ENCODE results near the gene RNF180. TPM values are rescaled to one million over a fixed set of nuclear protein-coding genes. Genes with fewer than 3 reads are reported as not detected.

Gene RNF180
- total RNA-seq, 1 experiment from 2014 or later, result 2.7 TPM

DNA sequence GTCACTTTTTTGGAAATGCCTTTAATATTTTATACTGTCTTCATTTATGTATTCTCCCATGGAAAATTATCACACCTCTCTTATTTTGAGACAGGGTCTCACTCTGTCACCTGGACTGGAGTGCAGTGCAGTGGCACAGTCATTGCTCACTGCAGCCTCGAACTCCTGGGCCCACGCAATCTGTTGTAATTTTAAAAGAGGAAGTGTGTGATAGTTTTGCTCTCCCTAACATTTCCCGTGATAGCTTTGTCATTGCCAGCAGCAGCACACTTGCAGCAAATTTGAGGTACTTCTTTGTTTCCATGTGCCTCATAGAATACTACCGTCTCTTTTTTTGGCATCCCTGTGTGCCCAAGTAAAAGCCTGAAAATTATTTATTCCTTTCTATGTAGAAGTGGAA is 103.5 kb downstream of the RNF180 start:
- Mint-ChIP-seq H3K36me3 (no peaks in the 10 kb centered on the region), H3K4me1 (peaks cover 11% of the 10 kb centered on the region), H3K27ac (no peak overlapping the region), H3K9me3 (peaks cover 14% of the 10 kb centered on the region), H3K27me3 (ENCODE audit: low read depth) (no peaks in the 10 kb centered on the region), H3K4me3 (no peak overlapping the region)
- DNase-seq (ENCODE audit: low spot score) (no peak), ATAC-seq (no peak)
- TF ChIP-seq JAZF1 (CRISPR knock-in tag; IDR thresholded peaks at IDR 0.05) (no peak), FOXK1 (CRISPR knock-in tag; IDR thresholded peaks at IDR 0.05) (no peak), ZNF423 (CRISPR knock-in tag; IDR thresholded peaks at IDR 0.05) (no peak), ZNF232 (CRISPR knock-in tag; IDR thresholded peaks at IDR 0.05) (no peak), SMAD3 (CRISPR knock-in tag; IDR thresholded peaks at IDR 0.05; ENCODE audit: borderline replicate concordance) (no peak), JUN (CRISPR knock-in tag; IDR thresholded peaks at IDR 0.05) (no peak), SMAD4 (CRISPR knock-in tag; IDR thresholded peaks at IDR 0.05) (no peak), PRRX2 (CRISPR knock-in tag; IDR thresholded peaks at IDR 0.05) (no peak), ZNF121 (CRISPR knock-in tag; IDR thresholded peaks at IDR 0.05) (no peak), ZNF416 (CRISPR knock-in tag; IDR thresholded peaks at IDR 0.05) (no peak)
- TF ChIP-seq, protein P1, sequence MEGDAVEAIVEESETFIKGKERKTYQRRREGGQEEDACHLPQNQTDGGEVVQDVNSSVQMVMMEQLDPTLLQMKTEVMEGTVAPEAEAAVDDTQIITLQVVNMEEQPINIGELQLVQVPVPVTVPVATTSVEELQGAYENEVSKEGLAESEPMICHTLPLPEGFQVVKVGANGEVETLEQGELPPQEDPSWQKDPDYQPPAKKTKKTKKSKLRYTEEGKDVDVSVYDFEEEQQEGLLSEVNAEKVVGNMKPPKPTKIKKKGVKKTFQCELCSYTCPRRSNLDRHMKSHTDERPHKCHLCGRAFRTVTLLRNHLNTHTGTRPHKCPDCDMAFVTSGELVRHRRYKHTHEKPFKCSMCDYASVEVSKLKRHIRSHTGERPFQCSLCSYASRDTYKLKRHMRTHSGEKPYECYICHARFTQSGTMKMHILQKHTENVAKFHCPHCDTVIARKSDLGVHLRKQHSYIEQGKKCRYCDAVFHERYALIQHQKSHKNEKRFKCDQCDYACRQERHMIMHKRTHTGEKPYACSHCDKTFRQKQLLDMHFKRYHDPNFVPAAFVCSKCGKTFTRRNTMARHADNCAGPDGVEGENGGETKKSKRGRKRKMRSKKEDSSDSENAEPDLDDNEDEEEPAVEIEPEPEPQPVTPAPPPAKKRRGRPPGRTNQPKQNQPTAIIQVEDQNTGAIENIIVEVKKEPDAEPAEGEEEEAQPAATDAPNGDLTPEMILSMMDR (IDR thresholded peaks at IDR 0.05), result no peak
- TF ChIP-seq, protein P2, sequence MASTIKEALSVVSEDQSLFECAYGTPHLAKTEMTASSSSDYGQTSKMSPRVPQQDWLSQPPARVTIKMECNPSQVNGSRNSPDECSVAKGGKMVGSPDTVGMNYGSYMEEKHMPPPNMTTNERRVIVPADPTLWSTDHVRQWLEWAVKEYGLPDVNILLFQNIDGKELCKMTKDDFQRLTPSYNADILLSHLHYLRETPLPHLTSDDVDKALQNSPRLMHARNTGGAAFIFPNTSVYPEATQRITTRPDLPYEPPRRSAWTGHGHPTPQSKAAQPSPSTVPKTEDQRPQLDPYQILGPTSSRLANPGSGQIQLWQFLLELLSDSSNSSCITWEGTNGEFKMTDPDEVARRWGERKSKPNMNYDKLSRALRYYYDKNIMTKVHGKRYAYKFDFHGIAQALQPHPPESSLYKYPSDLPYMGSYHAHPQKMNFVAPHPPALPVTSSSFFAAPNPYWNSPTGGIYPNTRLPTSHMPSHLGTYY (CRISPR knock-in tag; IDR thresholded peaks at IDR 0.05), result no peak
- TF ChIP-seq, protein P3, sequence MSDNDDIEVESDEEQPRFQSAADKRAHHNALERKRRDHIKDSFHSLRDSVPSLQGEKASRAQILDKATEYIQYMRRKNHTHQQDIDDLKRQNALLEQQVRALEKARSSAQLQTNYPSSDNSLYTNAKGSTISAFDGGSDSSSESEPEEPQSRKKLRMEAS (CRISPR knock-in tag; IDR thresholded peaks at IDR 0.05), result no peak
- TF ChIP-seq, protein P4, sequence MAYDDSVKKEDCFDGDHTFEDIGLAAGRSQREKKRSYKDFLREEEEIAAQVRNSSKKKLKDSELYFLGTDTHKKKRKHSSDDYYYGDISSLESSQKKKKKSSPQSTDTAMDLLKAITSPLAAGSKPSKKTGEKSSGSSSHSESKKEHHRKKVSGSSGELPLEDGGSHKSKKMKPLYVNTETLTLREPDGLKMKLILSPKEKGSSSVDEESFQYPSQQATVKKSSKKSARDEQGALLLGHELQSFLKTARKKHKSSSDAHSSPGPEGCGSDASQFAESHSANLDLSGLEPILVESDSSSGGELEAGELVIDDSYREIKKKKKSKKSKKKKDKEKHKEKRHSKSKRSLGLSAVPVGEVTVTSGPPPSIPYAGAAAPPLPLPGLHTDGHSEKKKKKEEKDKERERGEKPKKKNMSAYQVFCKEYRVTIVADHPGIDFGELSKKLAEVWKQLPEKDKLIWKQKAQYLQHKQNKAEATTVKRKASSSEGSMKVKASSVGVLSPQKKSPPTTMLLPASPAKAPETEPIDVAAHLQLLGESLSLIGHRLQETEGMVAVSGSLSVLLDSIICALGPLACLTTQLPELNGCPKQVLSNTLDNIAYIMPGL (CRISPR knock-in tag; IDR thresholded peaks at IDR 0.05), result no peak
- TF ChIP-seq, protein P5, sequence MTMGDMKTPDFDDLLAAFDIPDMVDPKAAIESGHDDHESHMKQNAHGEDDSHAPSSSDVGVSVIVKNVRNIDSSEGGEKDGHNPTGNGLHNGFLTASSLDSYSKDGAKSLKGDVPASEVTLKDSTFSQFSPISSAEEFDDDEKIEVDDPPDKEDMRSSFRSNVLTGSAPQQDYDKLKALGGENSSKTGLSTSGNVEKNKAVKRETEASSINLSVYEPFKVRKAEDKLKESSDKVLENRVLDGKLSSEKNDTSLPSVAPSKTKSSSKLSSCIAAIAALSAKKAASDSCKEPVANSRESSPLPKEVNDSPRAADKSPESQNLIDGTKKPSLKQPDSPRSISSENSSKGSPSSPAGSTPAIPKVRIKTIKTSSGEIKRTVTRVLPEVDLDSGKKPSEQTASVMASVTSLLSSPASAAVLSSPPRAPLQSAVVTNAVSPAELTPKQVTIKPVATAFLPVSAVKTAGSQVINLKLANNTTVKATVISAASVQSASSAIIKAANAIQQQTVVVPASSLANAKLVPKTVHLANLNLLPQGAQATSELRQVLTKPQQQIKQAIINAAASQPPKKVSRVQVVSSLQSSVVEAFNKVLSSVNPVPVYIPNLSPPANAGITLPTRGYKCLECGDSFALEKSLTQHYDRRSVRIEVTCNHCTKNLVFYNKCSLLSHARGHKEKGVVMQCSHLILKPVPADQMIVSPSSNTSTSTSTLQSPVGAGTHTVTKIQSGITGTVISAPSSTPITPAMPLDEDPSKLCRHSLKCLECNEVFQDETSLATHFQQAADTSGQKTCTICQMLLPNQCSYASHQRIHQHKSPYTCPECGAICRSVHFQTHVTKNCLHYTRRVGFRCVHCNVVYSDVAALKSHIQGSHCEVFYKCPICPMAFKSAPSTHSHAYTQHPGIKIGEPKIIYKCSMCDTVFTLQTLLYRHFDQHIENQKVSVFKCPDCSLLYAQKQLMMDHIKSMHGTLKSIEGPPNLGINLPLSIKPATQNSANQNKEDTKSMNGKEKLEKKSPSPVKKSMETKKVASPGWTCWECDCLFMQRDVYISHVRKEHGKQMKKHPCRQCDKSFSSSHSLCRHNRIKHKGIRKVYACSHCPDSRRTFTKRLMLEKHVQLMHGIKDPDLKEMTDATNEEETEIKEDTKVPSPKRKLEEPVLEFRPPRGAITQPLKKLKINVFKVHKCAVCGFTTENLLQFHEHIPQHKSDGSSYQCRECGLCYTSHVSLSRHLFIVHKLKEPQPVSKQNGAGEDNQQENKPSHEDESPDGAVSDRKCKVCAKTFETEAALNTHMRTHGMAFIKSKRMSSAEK (CRISPR knock-in tag; IDR thresholded peaks at IDR 0.05; ENCODE audit: borderline replicate concordance), result no peak
- TF ChIP-seq, protein P6, sequence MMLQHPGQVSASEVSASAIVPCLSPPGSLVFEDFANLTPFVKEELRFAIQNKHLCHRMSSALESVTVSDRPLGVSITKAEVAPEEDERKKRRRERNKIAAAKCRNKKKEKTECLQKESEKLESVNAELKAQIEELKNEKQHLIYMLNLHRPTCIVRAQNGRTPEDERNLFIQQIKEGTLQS (CRISPR knock-in tag; conservative IDR thresholded peaks at IDR 0.05), result no peak
- TF ChIP-seq, protein P7, sequence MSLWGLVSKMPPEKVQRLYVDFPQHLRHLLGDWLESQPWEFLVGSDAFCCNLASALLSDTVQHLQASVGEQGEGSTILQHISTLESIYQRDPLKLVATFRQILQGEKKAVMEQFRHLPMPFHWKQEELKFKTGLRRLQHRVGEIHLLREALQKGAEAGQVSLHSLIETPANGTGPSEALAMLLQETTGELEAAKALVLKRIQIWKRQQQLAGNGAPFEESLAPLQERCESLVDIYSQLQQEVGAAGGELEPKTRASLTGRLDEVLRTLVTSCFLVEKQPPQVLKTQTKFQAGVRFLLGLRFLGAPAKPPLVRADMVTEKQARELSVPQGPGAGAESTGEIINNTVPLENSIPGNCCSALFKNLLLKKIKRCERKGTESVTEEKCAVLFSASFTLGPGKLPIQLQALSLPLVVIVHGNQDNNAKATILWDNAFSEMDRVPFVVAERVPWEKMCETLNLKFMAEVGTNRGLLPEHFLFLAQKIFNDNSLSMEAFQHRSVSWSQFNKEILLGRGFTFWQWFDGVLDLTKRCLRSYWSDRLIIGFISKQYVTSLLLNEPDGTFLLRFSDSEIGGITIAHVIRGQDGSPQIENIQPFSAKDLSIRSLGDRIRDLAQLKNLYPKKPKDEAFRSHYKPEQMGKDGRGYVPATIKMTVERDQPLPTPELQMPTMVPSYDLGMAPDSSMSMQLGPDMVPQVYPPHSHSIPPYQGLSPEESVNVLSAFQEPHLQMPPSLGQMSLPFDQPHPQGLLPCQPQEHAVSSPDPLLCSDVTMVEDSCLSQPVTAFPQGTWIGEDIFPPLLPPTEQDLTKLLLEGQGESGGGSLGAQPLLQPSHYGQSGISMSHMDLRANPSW (CRISPR knock-in tag; conservative IDR thresholded peaks at IDR 0.05; ENCODE audit: low read depth), result no peak
- ChIA-PET CTCF (no interaction called here), POLR2A (no interaction called here)

Measured in WTC11 (cell line).